SK-N-SH treated with all-trans-retinoic acid at 6 μM for 48 hours (cell line): ENCODE data around the gene SMIM38.
"Not testable (repeated sequence)": the region's sequence is repeated elsewhere in the genome, so short reads cannot be mapped to it uniquely, and the experiment has no call there.

ENCODE experiments used
- ATAC-seq: fragments of 200-7000 bp; cut with Tn5 transposase; 3 replicates; pipeline ENCODE4 v1.9.1; 2020; ENCODE audit warnings: mild to moderate bottlenecking, moderate library complexity
- ARNTL ChIP-seq: fragments of 450-650 bp; formaldehyde crosslinking; IDR thresholded peaks from 2 replicates; pipeline ENCODE4 v1.5.0; 2020; ENCODE audit warnings: low read depth, mild to moderate bottlenecking, moderate library complexity, borderline replicate concordance
- BACH2 ChIP-seq: fragments of 250-450 bp; sonication (Bioruptor Pico); IDR thresholded peaks from 2 replicates; pipeline ENCODE4 v1.9.0; 2021; ENCODE audit warnings: mild to moderate bottlenecking, borderline replicate concordance
- CREB5 ChIP-seq: fragments of 250-450 bp; sonication (Bioruptor Pico); IDR thresholded peaks from 2 replicates; pipeline ENCODE4 v1.5.1; 2020; ENCODE audit warnings: low read depth, mild to moderate bottlenecking, moderate library complexity
- CSDC2 ChIP-seq: fragments of 250-450 bp; sonication (Bioruptor Pico); IDR thresholded peaks from 2 replicates; pipeline ENCODE4 v1.5.0; 2020; ENCODE audit warnings: mild to moderate bottlenecking, moderate library complexity
- CSRNP3 ChIP-seq: fragments of 250-450 bp; sonication (Bioruptor Pico); IDR thresholded peaks from 2 replicates; pipeline ENCODE4 v1.5.1; 2021; ENCODE audit warnings: mild to moderate bottlenecking, moderate library complexity
- ESRRG ChIP-seq: fragments of 250-450 bp; sonication (Bioruptor Pico); IDR thresholded peaks from 2 replicates; pipeline ENCODE4 v1.6.1; 2021; ENCODE audit warnings: mild to moderate bottlenecking
- GLIS3 ChIP-seq: fragments of 250-450 bp; sonication (Bioruptor Pico); IDR thresholded peaks from 2 replicates; pipeline ENCODE4 v1.5.0; 2020; ENCODE audit warnings: mild to moderate bottlenecking, moderate library complexity
- OSR1 ChIP-seq: fragments of 250-450 bp; sonication (Bioruptor Pico); IDR thresholded peaks from 2 replicates; pipeline ENCODE4 v1.8.0; 2022; ENCODE audit warnings: moderate library complexity, mild to moderate bottlenecking, inconsistent platforms
- PATZ1 ChIP-seq: fragments of 250-450 bp; sonication (Bioruptor Pico); IDR thresholded peaks from 2 replicates; pipeline ENCODE4 v1.8.0; 2020; ENCODE audit warnings: mild to moderate bottlenecking, moderate library complexity, borderline replicate concordance
- POU6F1 ChIP-seq: fragments of 250-450 bp; sonication (Bioruptor Pico); IDR thresholded peaks from 2 replicates; pipeline ENCODE4 v1.8.0; 2021; ENCODE audit warnings: low read depth, mild to moderate bottlenecking, moderate library complexity, borderline replicate concordance
- PPARA ChIP-seq: fragments of 250-450 bp; sonication (Bioruptor Pico); IDR thresholded peaks from 2 replicates; pipeline ENCODE4 v1.5.0; 2020; ENCODE audit warnings: mild to moderate bottlenecking, borderline replicate concordance
- RARB ChIP-seq: fragments of 250-450 bp; sonication (Bioruptor Pico); IDR thresholded peaks from 2 replicates; pipeline ENCODE4 v1.8.0; 2021; ENCODE audit warnings: mild to moderate bottlenecking, moderate library complexity
- SNAI2 ChIP-seq: fragments of 250-450 bp; sonication (Bioruptor Pico); IDR thresholded peaks from 2 replicates; pipeline ENCODE4 v1.5.0; 2020; ENCODE audit warnings: mild to moderate bottlenecking, moderate library complexity
- TCF4 ChIP-seq: fragments of 250-450 bp; sonication (Bioruptor Pico); IDR thresholded peaks from 2 replicates; pipeline ENCODE4 v1.8.0; 2021; ENCODE audit warnings: mild to moderate bottlenecking, moderate library complexity, borderline replicate concordance
- TOX ChIP-seq: fragments of 250-450 bp; sonication (Bioruptor Pico); IDR thresholded peaks from 2 replicates; pipeline ENCODE4 v1.8.0; 2021; ENCODE audit warnings: mild to moderate bottlenecking, moderate library complexity, borderline replicate concordance
- TSHZ2 ChIP-seq: fragments of 250-450 bp; sonication (Bioruptor Pico); IDR thresholded peaks from 2 replicates; pipeline ENCODE4 v1.5.0; 2020; ENCODE audit warnings: mild to moderate bottlenecking, moderate library complexity
- ZC3H10 ChIP-seq: fragments of 250-450 bp; sonication (Bioruptor Pico); IDR thresholded peaks from 2 replicates; pipeline ENCODE4 v1.5.1; 2021; ENCODE audit warnings: mild to moderate bottlenecking, moderate library complexity
- ZFP3 ChIP-seq: fragments of 250-450 bp; sonication (Bioruptor Pico); IDR thresholded peaks from 2 replicates; pipeline ENCODE4 v1.5.0; 2020; ENCODE audit warnings: mild to moderate bottlenecking, moderate library complexity
- ZFP30 ChIP-seq: fragments of 450-650 bp; formaldehyde crosslinking; IDR thresholded peaks from 2 replicates; pipeline ENCODE4 v1.5.0; 2022; ENCODE audit warnings: mild to moderate bottlenecking, moderate library complexity
- ZNF565 ChIP-seq: fragments of 450-650 bp; formaldehyde crosslinking; conservative IDR thresholded peaks from 2 replicates; pipeline ENCODE4 v1.5.0; 2020; ENCODE audit warnings: low read depth, mild to moderate bottlenecking, moderate library complexity
- ZNF70 ChIP-seq: fragments of 450-650 bp; formaldehyde crosslinking; IDR thresholded peaks from 2 replicates; pipeline ENCODE4 v1.5.0; 2020; ENCODE audit warnings: mild to moderate bottlenecking, moderate library complexity
- ZNF8 ChIP-seq: fragments of 450-650 bp; formaldehyde crosslinking; IDR thresholded peaks from 2 replicates; pipeline ENCODE4 v1.5.0; 2020; ENCODE audit warnings: mild to moderate bottlenecking, moderate library complexity

SMIM38 gene

GRCh38 chr11:69138265-69138664 lies 17.5 kb upstream of the SMIM38 start:
- ATAC-seq, result no peak; the same call in 2 of the 3 replicates
- TF ChIP-seq OSR1 (CRISPR knock-in tag) (no peak), ZFP30 (no peak), ZC3H10 (CRISPR knock-in tag) (no peak), ZFP3 (CRISPR knock-in tag) (no peak)

- not testable (repeated sequence) for ATAC-seq
These were observed 15.6 kb upstream of the SMIM38 start for GRCh38 chr11:69140161-69140560.

GRCh38 chr11:69140635-69141034 lies 15.1 kb upstream of the SMIM38 start:
- no peak for ATAC-seq
- TF ChIP-seq POU6F1 (no peak), ZC3H10 (CRISPR knock-in tag) (no peak), TCF4 (CRISPR knock-in tag) (no peak), ARNTL (CRISPR knock-in tag) (no peak), ESRRG (CRISPR knock-in tag) (no peak), GLIS3 (CRISPR knock-in tag) (no peak), SNAI2 (no peak), ZNF565 (no peak), TSHZ2 (CRISPR knock-in tag) (no peak)

- TF ChIP-seq CREB5 (CRISPR knock-in tag) (no peak), ZNF565 (no peak), PPARA (CRISPR knock-in tag) (no peak), SNAI2 (no peak), ZFP30 (no peak)
- no peak for ATAC-seq
These were observed 14.0 kb upstream of the SMIM38 start for GRCh38 chr11:69141742-69142141.

- TF ChIP-seq CSDC2 (CRISPR knock-in tag) (no peak), PATZ1 (CRISPR knock-in tag) (no peak), OSR1 (CRISPR knock-in tag) (no peak), ZC3H10 (CRISPR knock-in tag) (no peak), RARB (CRISPR knock-in tag) (no peak), POU6F1 (no peak), TOX (CRISPR knock-in tag) (no peak), BACH2 (no peak), TSHZ2 (CRISPR knock-in tag) (no peak), CSRNP3 (CRISPR knock-in tag) (no peak), ZFP30 (no peak), ZNF70 (CRISPR knock-in tag) (no peak), ZNF8 (no peak), PPARA (CRISPR knock-in tag) (no peak), ZFP3 (CRISPR knock-in tag) (no peak), SNAI2 (no peak), ZNF565 (no peak)
- ATAC-seq, result no peak
These were observed 12.8 kb upstream of the SMIM38 start for GRCh38 chr11:69142895-69143294.
